Spleen (tissue), 7 donors: ENCODE results near the gene SBSN.

ENCODE experiments used
- POLR2A ChIP-seq, 3 donors: fragments of 450-650 bp; IDR thresholded peaks; one replicate each; pipeline ENCODE4 v1.5.1; 2017; ENCODE audit warnings: antibody characterized with exemption in 3 of 3, mild to moderate bottlenecking in 1 of 3
- TF ChIP-seq, protein P1 (sequence below), 11 experiments: fragments of 200-600 bp in 7 of 11; fragments of 450-650 bp in 4 of 11; sonication (generic) in 4 of 11; IDR thresholded peaks in 8 of 11; conservative IDR thresholded peaks in 3 of 11; 1 replicate in 7 of 11; 2 replicates in 4 of 11; pipeline versions ENCODE4 v1.4.0 to v1.8.0; 2016 to 2021; ENCODE audit warnings: antibody characterized with exemption in 11 of 11, inconsistent platforms in 4 of 11, mild to moderate bottlenecking in 1 of 11
- donor health status: DM: no; HTN: no; CAD: no; lungs with moderate emphysema.
- donor health status: DM: no; HTN: no; CAD: no.
- donor health status: DM: no; HTN: no; CAD: no.

DNA sequence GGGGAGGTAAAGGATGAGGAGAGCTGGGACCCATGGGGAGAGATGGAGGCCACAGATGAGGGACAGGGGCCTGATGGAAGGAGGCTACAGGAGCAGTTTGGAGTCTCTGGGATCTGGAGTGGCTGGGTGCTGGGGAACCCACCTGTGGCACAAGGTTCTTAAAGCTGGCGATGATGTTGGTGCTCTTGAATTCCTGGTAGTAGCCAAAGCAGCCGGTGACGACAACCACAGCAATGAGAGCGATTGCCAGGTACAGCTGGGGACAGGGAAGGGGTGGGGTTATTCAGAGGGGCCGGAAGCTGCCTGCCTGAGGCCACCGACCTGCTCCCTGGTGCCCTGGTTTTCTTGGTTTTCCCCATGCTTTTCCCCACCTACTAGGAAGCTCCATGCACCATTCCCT lies 32.6 kb upstream of the SBSN start:
- no peak for TF ChIP-seq POLR2A (IDR thresholded peaks at IDR 0.05)
- TF ChIP-seq, protein P1, sequence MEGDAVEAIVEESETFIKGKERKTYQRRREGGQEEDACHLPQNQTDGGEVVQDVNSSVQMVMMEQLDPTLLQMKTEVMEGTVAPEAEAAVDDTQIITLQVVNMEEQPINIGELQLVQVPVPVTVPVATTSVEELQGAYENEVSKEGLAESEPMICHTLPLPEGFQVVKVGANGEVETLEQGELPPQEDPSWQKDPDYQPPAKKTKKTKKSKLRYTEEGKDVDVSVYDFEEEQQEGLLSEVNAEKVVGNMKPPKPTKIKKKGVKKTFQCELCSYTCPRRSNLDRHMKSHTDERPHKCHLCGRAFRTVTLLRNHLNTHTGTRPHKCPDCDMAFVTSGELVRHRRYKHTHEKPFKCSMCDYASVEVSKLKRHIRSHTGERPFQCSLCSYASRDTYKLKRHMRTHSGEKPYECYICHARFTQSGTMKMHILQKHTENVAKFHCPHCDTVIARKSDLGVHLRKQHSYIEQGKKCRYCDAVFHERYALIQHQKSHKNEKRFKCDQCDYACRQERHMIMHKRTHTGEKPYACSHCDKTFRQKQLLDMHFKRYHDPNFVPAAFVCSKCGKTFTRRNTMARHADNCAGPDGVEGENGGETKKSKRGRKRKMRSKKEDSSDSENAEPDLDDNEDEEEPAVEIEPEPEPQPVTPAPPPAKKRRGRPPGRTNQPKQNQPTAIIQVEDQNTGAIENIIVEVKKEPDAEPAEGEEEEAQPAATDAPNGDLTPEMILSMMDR (IDR thresholded peaks at IDR 0.05 in 8 of 11, conservative IDR thresholded peaks at IDR 0.05 in 3 of 11), result no peak
